PFSK-1 (cell line): ENCODE results near the gene XKR3.

Source experiments
- FOXP2 ChIP-seq: optimal IDR thresholded peaks from 2 replicates; pipeline ENCODE3; 2011; ENCODE audit warnings: borderline replicate concordance, control low read depth, inconsistent platforms; ENCODE audit not compliant: insufficient read depth; ENCODE audit errors: extremely low read length, extremely low read depth
- POLR2AphosphoS5 ChIP-seq: IDR thresholded peaks from 2 replicates; pipeline ENCODE4 v1.6.1; 2012; ENCODE audit warnings: low read depth, mild to moderate bottlenecking, control low read depth, low read length, moderate library complexity
- REST ChIP-seq, 2 experiments: IDR thresholded peaks; 2 replicates each; pipeline versions ENCODE4 v1.6.1 to v1.8.0; 2011 to 2012; ENCODE audit warnings: low read depth in 2 of 2, low read length in 2 of 2, control low read depth in 1 of 2, inconsistent platforms in 1 of 2, mild to moderate bottlenecking in 1 of 2, moderate library complexity in 1 of 2; ENCODE audit not compliant: insufficient read depth in 1 of 2
- SIN3A ChIP-seq: IDR thresholded peaks from 2 replicates; pipeline ENCODE4 v1.6.1; 2012; ENCODE audit warnings: mild to moderate bottlenecking, low read length, moderate library complexity, borderline replicate concordance; ENCODE audit not compliant: insufficient read depth
- TAF1 ChIP-seq: IDR thresholded peaks from 2 replicates; pipeline ENCODE4 v1.6.1; 2012; ENCODE audit warnings: low read length, control low read depth, borderline replicate concordance; ENCODE audit not compliant: insufficient read depth

Gene XKR3

GRCh38 chr22:16831257-16831656, 6.0 kb upstream of the XKR3 start:
- no peak for TF ChIP-seq TAF1
- no peak for TF ChIP-seq POLR2AphosphoS5
- no peak for TF ChIP-seq REST (IDR thresholded peaks at IDR 0.05; ENCODE audit: insufficient read depth in 1 of 2, low read depth in 2 of 2, low read length in 2 of 2)
- no peak for TF ChIP-seq SIN3A
- TF ChIP-seq FOXP2: no peak

- TF ChIP-seq POLR2AphosphoS5 (no peak), SIN3A (no peak), FOXP2 (no peak), TAF1 (no peak), REST (IDR thresholded peaks at IDR 0.05; ENCODE audit: insufficient read depth in 1 of 2, low read depth in 2 of 2, low read length in 2 of 2) (no peak)
These were observed 4.8 kb upstream of the XKR3 start for GRCh38 chr22:16829985-16830384.

- no peak for TF ChIP-seq TAF1
- no peak for TF ChIP-seq POLR2AphosphoS5
- no peak for TF ChIP-seq SIN3A
- TF ChIP-seq REST (IDR thresholded peaks at IDR 0.05; ENCODE audit: insufficient read depth in 1 of 2, low read depth in 2 of 2, low read length in 2 of 2): no peak
- no peak for TF ChIP-seq FOXP2
These were observed 3.7 kb upstream of the XKR3 start for GRCh38 chr22:16828876-16829275.

GRCh38 chr22:16827506-16827905, 2.3 kb upstream of the XKR3 start:
- TF ChIP-seq SIN3A (no peak), TAF1 (no peak), POLR2AphosphoS5 (no peak), REST (IDR thresholded peaks at IDR 0.05; ENCODE audit: insufficient read depth in 1 of 2, low read depth in 2 of 2, low read length in 2 of 2) (no peak), FOXP2 (no peak)

GRCh38 chr22:16819249-16819648, 6.0 kb downstream of the XKR3 start:
- TF ChIP-seq SIN3A (no peak), REST (IDR thresholded peaks at IDR 0.05; ENCODE audit: insufficient read depth in 1 of 2, low read depth in 2 of 2, low read length in 2 of 2) (no peak), TAF1 (no peak), POLR2AphosphoS5 (no peak)
